Activated T-cell treated with anti-CD3 and anti-CD28 coated beads, Interleukin-2, amount 50 U/mL, for 72 hours (primary cell): Measurements from ENCODE around the gene LYPD6. TPM values are rescaled to one million over a fixed set of nuclear protein-coding genes. Genes with fewer than 3 reads are reported as not detected.

Experiments
- ATAC-seq, 2 donors: fragments of 150-1000 bp; cut with Tn5 transposase; replicated peaks in 1 of 2; 2 replicates each; pipeline ENCODE4 v1.10.0; 2021; ENCODE audit warnings: moderate library complexity in 2 of 2, mild to moderate bottlenecking in 1 of 2
- DNase-seq, 2 donors: peaks; one replicate each; pipeline ENCODE4 v3.0.0; 2021 to 2022; ENCODE audit warnings: mixed read lengths in 1 of 2
- H3K27ac Mint-ChIP-seq: one replicate; pipeline ENCODE4 v1.8.0; 2022; ENCODE audit warnings: mild to moderate bottlenecking, moderate library complexity, mixed read lengths
- H3K27me3 Mint-ChIP-seq: one replicate; pipeline ENCODE4 v1.8.0; 2022; ENCODE audit warnings: low read depth, mixed read lengths
- H3K36me3 Mint-ChIP-seq, 2 donors: one replicate each; pipeline ENCODE4 v1.8.0; 2022; ENCODE audit warnings: mixed read lengths in 2 of 2, mild to moderate bottlenecking in 1 of 2; ENCODE audit not compliant: insufficient read depth in 2 of 2
- H3K4me1 Mint-ChIP-seq: one replicate; pipeline ENCODE4 v1.8.0; 2022; ENCODE audit warnings: low read depth, mixed read lengths
- H3K4me3 Mint-ChIP-seq, 2 donors: one replicate each; pipeline ENCODE4 v1.8.0; 2022; ENCODE audit warnings: mild to moderate bottlenecking in 2 of 2, mixed read lengths in 2 of 2, moderate library complexity in 2 of 2
- H3K9me3 Mint-ChIP-seq, 2 donors: one replicate each; pipeline ENCODE4 v1.8.0; 2022; ENCODE audit warnings: mixed read lengths in 2 of 2
- total RNA-seq, 2 donors: library from RNA; stranded (reverse); gene quantifications; one replicate each; pipeline ENCODE4 v1.2.3, GENCODE V29; 2022

LYPD6 gene
- total RNA-seq, 2 donors from 2014 or later, result not detected

GRCh38 chr2:149360106-149360505 is 29.7 kb downstream of the LYPD6 start:
- no peaks in the 10 kb centered on the region for H3K36me3 Mint-ChIP-seq
- no peak overlapping the region for H3K27ac Mint-ChIP-seq
- DNase-seq (no peak), ATAC-seq (no peak)
- no peak overlapping the region for H3K4me3 Mint-ChIP-seq
- peaks cover 13% of the 10 kb centered on the region for H3K27me3 Mint-ChIP-seq
- H3K9me3 Mint-ChIP-seq, result peaks cover 0 to 2% of the 10 kb centered on the region in 2 donors
- H3K4me1 Mint-ChIP-seq, result no peaks in the 10 kb centered on the region

- peaks cover 2% of the 10 kb centered on the region in 2 donors for H3K9me3 Mint-ChIP-seq
- H3K36me3 Mint-ChIP-seq, result no peaks in the 10 kb centered on the region
- ATAC-seq (no peak), DNase-seq (no peak)
- H3K27ac Mint-ChIP-seq, result no peak overlapping the region
- H3K4me3 Mint-ChIP-seq, result no peak overlapping the region
- no peaks in the 10 kb centered on the region for H3K4me1 Mint-ChIP-seq
- H3K27me3 Mint-ChIP-seq, result peaks cover 30% of the 10 kb centered on the region
These were observed 33.6 kb downstream of the LYPD6 start for GRCh38 chr2:149363958-149364357.

GRCh38 chr2:149364839-149365238 is 34.5 kb downstream of the LYPD6 start:
- peaks cover 30% of the 10 kb centered on the region for H3K27me3 Mint-ChIP-seq
- peaks cover 2% of the 10 kb centered on the region in 2 donors for H3K9me3 Mint-ChIP-seq
- H3K36me3 Mint-ChIP-seq, result no peaks in the 10 kb centered on the region
- ATAC-seq (no peak), DNase-seq (no peak)
- H3K4me3 Mint-ChIP-seq, result no peak overlapping the region
- H3K4me1 Mint-ChIP-seq, result no peaks in the 10 kb centered on the region
- H3K27ac Mint-ChIP-seq, result no peak overlapping the region

- peaks cover 30% of the 10 kb centered on the region for H3K27me3 Mint-ChIP-seq
- H3K4me1 Mint-ChIP-seq, result no peaks in the 10 kb centered on the region
- no peak overlapping the region for H3K27ac Mint-ChIP-seq
- H3K4me3 Mint-ChIP-seq, result no peak overlapping the region
- no peak for ATAC-seq
- peaks cover 2% of the 10 kb centered on the region in 2 donors for H3K9me3 Mint-ChIP-seq
- H3K36me3 Mint-ChIP-seq, result no peaks in the 10 kb centered on the region
- DNase-seq, result no peak
These were observed 35.7 kb downstream of the LYPD6 start for GRCh38 chr2:149365931-149366583.

- no peaks in the 10 kb centered on the region for H3K36me3 Mint-ChIP-seq
- no peak overlapping the region for H3K4me3 Mint-ChIP-seq
- no peak overlapping the region for H3K27ac Mint-ChIP-seq
- no peaks in the 10 kb centered on the region for H3K4me1 Mint-ChIP-seq
- H3K9me3 Mint-ChIP-seq, result peaks cover 0 to 2% of the 10 kb centered on the region in 2 donors
- DNase-seq (no peak), ATAC-seq (no peak)
- H3K27me3 Mint-ChIP-seq, result peaks cover 24% of the 10 kb centered on the region
These were observed 39.8 kb downstream of the LYPD6 start for GRCh38 chr2:149370061-149370775.

GRCh38 chr2:149371476-149371875 is 41.1 kb downstream of the LYPD6 start:
- Mint-ChIP-seq H3K27me3 (peaks cover 18% of the 10 kb centered on the region), H3K27ac (no peak overlapping the region), H3K9me3 (peaks cover 0 to 2% of the 10 kb centered on the region in 2 donors), H3K4me3 (no peak overlapping the region), H3K36me3 (no peaks in the 10 kb centered on the region), H3K4me1 (no peaks in the 10 kb centered on the region)
- ATAC-seq (no peak), DNase-seq (no peak)

GRCh38 chr2:149375801-149376361 is 45.5 kb downstream of the LYPD6 start:
- Mint-ChIP-seq H3K4me3 (no peak overlapping the region), H3K36me3 (no peaks in the 10 kb centered on the region)
- no peak for ATAC-seq

GRCh38 chr2:149380205-149380604 is 49.8 kb downstream of the LYPD6 start:
- peaks cover 5% of the 10 kb centered on the region for H3K27me3 Mint-ChIP-seq
- H3K36me3 Mint-ChIP-seq, result no peaks in the 10 kb centered on the region
- no peaks in the 10 kb centered on the region for H3K4me1 Mint-ChIP-seq
- no peaks in the 10 kb centered on the region for H3K9me3 Mint-ChIP-seq
- DNase-seq, result no peak
- ATAC-seq, result no peak
- no peak overlapping the region for H3K27ac Mint-ChIP-seq
- H3K4me3 Mint-ChIP-seq, result no peak overlapping the region

More at GRCh38 chr2:149375801-149376361, 45.5 kb downstream of the LYPD6 start:
- no peak for DNase-seq
- no peak overlapping the region for H3K27ac Mint-ChIP-seq
- H3K27me3 Mint-ChIP-seq, result peaks cover 7% of the 10 kb centered on the region
- no peaks in the 10 kb centered on the region for H3K4me1 Mint-ChIP-seq
- no peaks in the 10 kb centered on the region for H3K9me3 Mint-ChIP-seq

- no peak overlapping the region for H3K4me3 Mint-ChIP-seq
- no peak overlapping the region for H3K27ac Mint-ChIP-seq
- no peaks in the 10 kb centered on the region for H3K36me3 Mint-ChIP-seq
- ATAC-seq (peak in 1 of 2 donors; percentile 48), DNase-seq (no peak)
- H3K4me1 Mint-ChIP-seq, result no peaks in the 10 kb centered on the region
- no peaks in the 10 kb centered on the region for H3K9me3 Mint-ChIP-seq
- H3K27me3 Mint-ChIP-seq, result peaks cover 16% of the 10 kb centered on the region
These were observed 53.0 kb downstream of the LYPD6 start for GRCh38 chr2:149383340-149383739.

- ATAC-seq (no peak), DNase-seq (no peak)
- H3K9me3 Mint-ChIP-seq, result no peaks in the 10 kb centered on the region
- H3K4me1 Mint-ChIP-seq, result no peaks in the 10 kb centered on the region
- H3K36me3 Mint-ChIP-seq, result no peaks in the 10 kb centered on the region
- H3K4me3 Mint-ChIP-seq, result no peak overlapping the region
- H3K27ac Mint-ChIP-seq, result no peak overlapping the region
- H3K27me3 Mint-ChIP-seq, result peaks cover 16% of the 10 kb centered on the region
These were observed 55.0 kb downstream of the LYPD6 start for GRCh38 chr2:149385350-149385749.

- Mint-ChIP-seq H3K27ac (no peak overlapping the region), H3K4me1 (no peaks in the 10 kb centered on the region), H3K9me3 (no peaks in the 10 kb centered on the region), H3K27me3 (peaks cover 16% of the 10 kb centered on the region), H3K4me3 (no peak overlapping the region), H3K36me3 (no peaks in the 10 kb centered on the region)
- ATAC-seq, result no peak
- no peak for DNase-seq
These were observed 57.0 kb downstream of the LYPD6 start for GRCh38 chr2:149387411-149387810.

- Mint-ChIP-seq H3K4me1 (no peaks in the 10 kb centered on the region), H3K27ac (no peak overlapping the region), H3K27me3 (peaks cover 16% of the 10 kb centered on the region), H3K4me3 (no peak overlapping the region), H3K36me3 (no peaks in the 10 kb centered on the region), H3K9me3 (no peaks in the 10 kb centered on the region)
- no peak for ATAC-seq
- no peak for DNase-seq
These were observed 57.9 kb downstream of the LYPD6 start for GRCh38 chr2:149388120-149388816.

GRCh38 chr2:149389506-149390167 is 59.2 kb downstream of the LYPD6 start:
- H3K4me1 Mint-ChIP-seq, result no peaks in the 10 kb centered on the region
- DNase-seq, result no peak
- H3K27me3 Mint-ChIP-seq, result peaks cover 16% of the 10 kb centered on the region
- H3K36me3 Mint-ChIP-seq, result no peaks in the 10 kb centered on the region
- H3K9me3 Mint-ChIP-seq, result no peaks in the 10 kb centered on the region
- no peak for ATAC-seq
- H3K4me3 Mint-ChIP-seq, result no peak overlapping the region
- H3K27ac Mint-ChIP-seq, result no peak overlapping the region
